WI38 (cell line): ENCODE data around the gene GNAT3.

Source experiments
- H3K4me3 ChIP-seq: 2 replicates; pipeline ENCODE4 v1.5.1; 2011; ENCODE audit warnings: low read depth, mild to moderate bottlenecking, control low read depth, low read length
- TF ChIP-seq, protein P1 (sequence below): IDR thresholded peaks from 2 replicates; pipeline ENCODE4 v1.5.1; 2012; ENCODE audit warnings: low read depth, mild to moderate bottlenecking, control low read depth, low read length

GNAT3 gene

DNA sequence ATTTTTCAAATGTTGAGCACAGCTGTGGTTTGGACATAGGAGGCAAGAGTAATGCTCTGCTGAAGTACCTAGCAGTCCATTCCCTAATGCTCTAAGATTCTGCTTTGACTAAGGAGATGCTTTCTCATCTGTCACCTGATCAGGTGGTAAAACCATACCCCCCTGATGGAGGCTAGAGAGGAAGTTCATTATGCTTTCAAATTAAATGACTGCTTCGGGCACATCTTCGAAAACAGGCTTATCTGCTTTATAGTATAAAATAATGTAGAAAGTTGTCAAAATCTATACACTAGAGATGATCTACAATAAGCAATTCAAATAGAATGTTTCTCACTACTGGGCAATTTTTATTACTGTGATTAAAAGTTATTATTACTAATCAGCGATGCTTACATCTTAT lies at the start of gene GNAT3:
TSS of gene GNAT3 (minus strand) at position 101 of the 400 bp plus-strand sequence. CDS start 138 bp downstream, outside the sequence.
- H3K4me3 ChIP-seq, result no peak within 1 kb of the TSS
- TF ChIP-seq, protein P1, sequence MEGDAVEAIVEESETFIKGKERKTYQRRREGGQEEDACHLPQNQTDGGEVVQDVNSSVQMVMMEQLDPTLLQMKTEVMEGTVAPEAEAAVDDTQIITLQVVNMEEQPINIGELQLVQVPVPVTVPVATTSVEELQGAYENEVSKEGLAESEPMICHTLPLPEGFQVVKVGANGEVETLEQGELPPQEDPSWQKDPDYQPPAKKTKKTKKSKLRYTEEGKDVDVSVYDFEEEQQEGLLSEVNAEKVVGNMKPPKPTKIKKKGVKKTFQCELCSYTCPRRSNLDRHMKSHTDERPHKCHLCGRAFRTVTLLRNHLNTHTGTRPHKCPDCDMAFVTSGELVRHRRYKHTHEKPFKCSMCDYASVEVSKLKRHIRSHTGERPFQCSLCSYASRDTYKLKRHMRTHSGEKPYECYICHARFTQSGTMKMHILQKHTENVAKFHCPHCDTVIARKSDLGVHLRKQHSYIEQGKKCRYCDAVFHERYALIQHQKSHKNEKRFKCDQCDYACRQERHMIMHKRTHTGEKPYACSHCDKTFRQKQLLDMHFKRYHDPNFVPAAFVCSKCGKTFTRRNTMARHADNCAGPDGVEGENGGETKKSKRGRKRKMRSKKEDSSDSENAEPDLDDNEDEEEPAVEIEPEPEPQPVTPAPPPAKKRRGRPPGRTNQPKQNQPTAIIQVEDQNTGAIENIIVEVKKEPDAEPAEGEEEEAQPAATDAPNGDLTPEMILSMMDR, result no peak

DNA sequence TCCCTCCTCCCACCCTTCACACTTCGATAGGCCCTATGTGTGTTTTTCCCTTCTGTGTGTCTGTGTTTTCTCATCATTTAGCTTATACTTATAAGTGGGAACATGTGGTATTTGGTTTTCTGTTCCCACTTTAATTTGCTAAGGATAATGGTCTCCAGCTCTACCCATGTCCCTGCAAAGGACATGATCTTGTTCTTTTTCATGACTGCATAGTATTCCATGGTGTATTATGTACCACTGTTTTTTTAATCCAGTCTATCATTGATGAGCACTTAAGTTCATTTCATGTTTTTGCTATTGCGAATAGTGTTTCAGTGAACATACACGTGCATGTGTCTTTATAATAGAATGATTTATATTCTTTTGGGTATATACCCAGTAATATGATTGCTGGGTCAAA lies 46.3 kb upstream of the GNAT3 start:
- no peak overlapping the region for H3K4me3 ChIP-seq
- TF ChIP-seq, protein P1, result no peak

DNA sequence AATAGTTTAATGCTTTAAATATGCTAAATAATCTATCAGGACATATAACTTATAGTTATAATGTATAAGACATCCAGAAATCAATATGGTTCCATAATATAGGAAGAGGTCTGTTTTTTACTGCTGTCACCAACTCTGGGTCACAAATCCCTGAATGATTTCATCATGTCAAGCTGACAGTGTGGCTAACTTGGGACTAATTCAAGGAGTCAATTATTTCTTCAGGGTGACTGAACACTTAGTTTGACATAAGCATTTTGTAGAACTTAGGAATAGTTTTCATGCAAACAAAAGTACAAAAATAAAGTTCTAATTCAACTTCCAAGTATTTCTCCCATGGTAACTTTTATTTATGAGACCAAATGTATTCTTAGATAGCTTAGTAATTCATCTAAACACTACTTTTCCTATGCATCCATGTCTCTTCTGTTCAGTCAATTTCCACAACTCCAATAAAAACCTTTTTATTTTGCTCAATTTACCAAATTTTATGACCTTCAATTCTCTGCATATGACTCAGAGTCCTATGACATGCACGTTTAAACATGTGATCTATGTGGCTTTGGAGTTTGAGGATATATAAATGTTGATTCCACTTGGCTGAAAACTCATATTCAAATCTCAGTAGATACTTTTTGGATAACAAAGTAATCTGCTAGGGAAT lies 40.3 kb upstream of the GNAT3 start:
- TF ChIP-seq, protein P1, result no peak

DNA sequence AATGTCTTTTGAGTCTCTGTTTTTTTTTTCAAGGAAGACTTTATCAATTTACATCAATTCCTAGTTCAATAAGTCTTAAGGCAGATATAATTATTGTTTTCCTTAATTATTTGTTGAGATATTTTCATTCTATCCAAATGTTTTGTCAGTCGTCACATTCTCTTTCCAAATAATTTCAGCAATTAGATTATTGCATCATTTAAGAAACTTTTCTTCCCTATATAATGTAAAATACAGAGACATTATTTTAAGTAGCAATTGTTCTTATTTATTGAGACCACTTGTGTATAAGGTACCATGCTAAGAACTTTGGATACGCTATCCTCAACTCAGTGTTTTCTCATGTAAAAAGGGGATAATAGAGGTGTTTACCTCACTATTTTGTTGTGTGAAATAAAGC lies 38.1 kb upstream of the GNAT3 start:
- TF ChIP-seq, protein P1, result no peak
- H3K4me3 ChIP-seq, result no peak overlapping the region

More for the DNA sequence above, 40.3 kb upstream of the GNAT3 start:
- H3K4me3 ChIP-seq, result no peak overlapping the region

DNA sequence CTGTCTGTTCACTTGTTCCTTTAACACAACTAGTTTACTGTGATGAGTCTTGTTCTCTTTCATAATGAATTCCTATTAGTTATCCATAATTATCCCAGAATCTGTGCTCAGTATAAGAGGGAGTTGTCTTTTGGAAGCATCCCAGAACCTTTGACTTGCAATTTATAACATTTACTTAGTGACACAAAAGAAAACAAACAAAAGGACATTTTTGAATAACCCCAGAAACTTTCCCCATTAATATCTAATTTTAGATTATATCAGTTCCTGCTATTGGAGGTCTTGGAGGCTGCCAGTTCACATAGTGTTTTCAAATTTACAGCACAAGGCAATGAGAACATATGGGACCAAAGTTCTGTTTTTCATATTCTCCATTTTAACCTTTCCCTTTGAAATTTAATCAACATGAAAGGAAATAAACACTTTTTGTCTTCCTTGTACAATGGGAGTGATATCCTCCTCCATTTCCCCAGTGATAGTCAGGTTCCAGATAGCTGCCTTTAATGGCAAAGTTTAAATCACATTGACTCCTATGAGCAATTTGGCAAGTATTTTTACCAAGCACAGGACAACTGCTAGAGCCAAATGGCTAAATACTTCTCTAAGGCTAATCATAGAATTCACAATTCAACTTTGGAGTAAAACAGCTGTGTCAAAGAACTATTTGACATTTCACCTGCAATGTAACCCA lies 37.1 kb upstream of the GNAT3 start:
- TF ChIP-seq, protein P1, result no peak
- no peak overlapping the region for H3K4me3 ChIP-seq

DNA sequence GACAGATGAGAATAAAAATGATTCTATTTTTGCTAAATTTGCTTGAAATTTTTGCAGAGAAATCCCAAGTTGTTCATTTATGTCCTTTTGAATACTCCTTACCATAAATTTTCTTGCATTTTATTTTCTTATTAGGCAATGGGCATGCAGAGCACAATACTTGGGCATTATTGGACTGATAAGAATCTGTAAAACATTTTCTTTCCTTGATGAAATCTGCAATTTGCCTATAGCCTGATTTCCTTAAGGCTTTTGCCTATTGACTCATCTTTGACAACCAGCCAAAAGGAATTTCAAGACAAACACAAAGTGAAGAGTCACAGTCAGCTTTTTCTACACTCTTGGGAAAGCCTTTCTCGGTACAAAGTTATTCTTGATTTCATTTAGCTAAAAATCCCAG lies 30.5 kb upstream of the GNAT3 start:
- TF ChIP-seq, protein P1, result no peak
- no peak overlapping the region for H3K4me3 ChIP-seq

DNA sequence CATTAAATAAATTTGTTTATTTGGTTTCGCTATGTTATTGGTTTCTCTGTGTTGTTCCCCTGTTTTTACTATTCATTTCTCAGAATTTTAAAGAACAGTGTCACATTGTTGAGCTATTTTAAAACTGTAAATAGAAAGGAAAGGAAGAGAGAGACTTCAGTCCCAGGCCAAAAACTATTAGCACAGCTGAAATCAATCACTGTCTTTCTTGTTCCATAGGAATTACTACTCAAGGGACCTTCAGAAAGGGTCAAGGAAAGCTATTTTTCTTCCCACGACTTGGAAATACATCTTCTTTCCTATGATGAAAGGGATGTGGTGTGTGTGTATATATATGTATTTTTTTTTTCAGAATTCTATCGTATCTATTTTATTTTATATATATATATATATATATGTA lies 29.0 kb upstream of the GNAT3 start:
- TF ChIP-seq, protein P1, result no peak
- H3K4me3 ChIP-seq, result no peak overlapping the region
